Hematopoietic multipotent progenitor cell (in vitro differentiated cells): ENCODE results near the gene ZNF652. TPM values are rescaled to one million over a fixed set of nuclear protein-coding genes. Genes with fewer than 3 reads are reported as not detected.

ENCODE experiments used
- DNase-seq, 3 donors: peaks; one replicate each; pipeline ENCODE4 v3.0.0-alpha.2; 2011 to 2015; ENCODE audit warnings: low read depth in 2 of 3, low spot score in 2 of 3
- total RNA-seq: library from RNA; depleted of rRNA; stranded (reverse); fragments of >200 nt; gene quantifications from one replicate; pipeline ENCODE4 v1.2.3, GENCODE V29; 2012

ZNF652 gene
- total RNA-seq, 1 donor: 15.1 TPM

GRCh38 chr17:49360796-49361128, 1.3 kb downstream of the ZNF652 start:
- DNase-seq: no peak

- peak in 1 of 3 donors; percentile 21 for DNase-seq
These were observed 1.9 kb downstream of the ZNF652 start for GRCh38 chr17:49359990-49360795.

- DNase-seq: no peak
These were observed 3.3 kb downstream of the ZNF652 start for GRCh38 chr17:49358641-49359247.

GRCh38 chr17:49357516-49357915, 4.5 kb downstream of the ZNF652 start:
- no peak for DNase-seq

- no peak for DNase-seq
These were observed 5.7 kb downstream of the ZNF652 start for GRCh38 chr17:49356320-49356719.

GRCh38 chr17:49353607-49354006, 8.4 kb downstream of the ZNF652 start:
- no peak for DNase-seq

- no peak for DNase-seq
These were observed 9.4 kb downstream of the ZNF652 start for GRCh38 chr17:49352587-49353154.

GRCh38 chr17:49351572-49352140, 10.4 kb downstream of the ZNF652 start:
- no peak for DNase-seq

GRCh38 chr17:49349541-49349940, 12.5 kb downstream of the ZNF652 start:
- DNase-seq: no peak

GRCh38 chr17:49344914-49345313, 17.1 kb downstream of the ZNF652 start:
- no peak for DNase-seq

GRCh38 chr17:49343273-49343672, 18.8 kb downstream of the ZNF652 start:
- DNase-seq: peak in 1 of 3 donors; percentile 57

GRCh38 chr17:49342575-49342936, 19.5 kb downstream of the ZNF652 start:
- DNase-seq: no peak

GRCh38 chr17:49341356-49341755, 20.7 kb downstream of the ZNF652 start:
- no peak for DNase-seq

GRCh38 chr17:49339354-49339753, 22.7 kb downstream of the ZNF652 start:
- no peak for DNase-seq

- no peak for DNase-seq
These were observed 23.2 kb downstream of the ZNF652 start for GRCh38 chr17:49338883-49339282.

- DNase-seq: no peak
These were observed 24.2 kb downstream of the ZNF652 start for GRCh38 chr17:49337884-49338283.

GRCh38 chr17:49334744-49335512, 27.1 kb downstream of the ZNF652 start:
- no peak for DNase-seq

- peak in 1 of 3 donors; percentile 20 for DNase-seq
These were observed 28.2 kb downstream of the ZNF652 start for GRCh38 chr17:49333804-49334203.

GRCh38 chr17:49327835-49328784, 33.9 kb downstream of the ZNF652 start:
- DNase-seq: peak in 1 of 3 donors; percentile 87

- DNase-seq: no peak
These were observed 36.1 kb downstream of the ZNF652 start for GRCh38 chr17:49325980-49326379.
